NB4 (cell line): Measurements from ENCODE around the gene EVC.

Experiments
- DNase-seq: peaks from one replicate; pipeline ENCODE4 v3.0.0; 2010; ENCODE audit warnings: low read depth
- H3K4me3 ChIP-seq: one replicate; pipeline ENCODE4 v1.5.1; 2011; ENCODE audit warnings: mild to moderate bottlenecking, low read depth, low read length, moderate library complexity
- CTCF ChIP-seq: IDR thresholded peaks from one replicate; pipeline ENCODE4 v1.5.1; 2012; ENCODE audit warnings: low read depth, low read length
- MAX ChIP-seq: IDR thresholded peaks from 2 replicates; pipeline ENCODE4 v1.6.1; 2011; ENCODE audit warnings: low read depth, low read length
- MYC ChIP-seq: IDR thresholded peaks from 2 replicates; pipeline ENCODE4 v1.6.1; 2011; ENCODE audit warnings: low read depth, low read length
- POLR2A ChIP-seq: IDR thresholded peaks from 2 replicates; pipeline ENCODE4 v1.6.1; 2011; ENCODE audit warnings: mild to moderate bottlenecking; ENCODE audit not compliant: insufficient read length; ENCODE audit errors: extremely low read depth

Gene EVC

DNA sequence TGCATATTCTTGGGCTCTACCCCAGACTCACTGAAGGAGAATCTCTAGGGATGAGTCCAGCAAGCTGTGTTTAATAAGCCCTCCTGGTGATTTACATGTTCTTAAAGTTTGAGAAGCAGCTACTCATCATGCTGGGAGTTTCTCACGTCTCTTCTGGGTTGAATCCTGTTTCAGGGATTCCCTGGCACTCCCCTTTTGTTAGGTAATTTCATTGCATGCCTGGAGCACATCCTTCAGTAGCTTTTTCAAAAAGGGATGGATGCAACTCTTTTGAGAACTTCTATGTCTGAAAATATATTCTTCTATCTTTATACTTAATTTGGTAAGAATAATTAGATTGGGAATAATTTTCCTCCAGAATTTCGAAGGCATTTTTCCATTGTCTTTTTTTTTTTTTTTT lies 4.4 kb downstream of the EVC start:
- H3K4me3 ChIP-seq: no peak overlapping the region
- no peak for DNase-seq
- TF ChIP-seq MYC (no peak), POLR2A (no peak), CTCF (no peak), MAX (no peak)

DNA sequence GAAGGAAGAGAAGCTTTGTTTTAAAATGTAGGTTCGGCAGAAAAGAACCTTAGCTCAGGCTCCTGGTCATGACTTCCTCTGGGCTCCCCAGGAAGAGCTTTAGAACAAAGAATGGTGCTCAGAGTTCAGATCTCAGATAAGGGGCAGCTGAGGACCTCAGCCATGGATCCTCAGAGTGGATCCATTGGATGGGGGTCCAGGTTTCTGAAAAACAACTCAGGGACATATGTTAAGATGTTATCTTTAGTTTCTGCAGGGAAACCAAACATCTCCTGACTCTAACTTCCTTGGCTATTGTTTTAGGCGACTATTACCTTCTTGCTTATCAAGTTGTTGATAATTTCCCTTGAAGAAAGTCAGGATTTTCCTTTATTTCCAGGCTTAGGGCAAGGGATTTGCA lies 5.4 kb downstream of the EVC start:
- no peak for TF ChIP-seq MYC
- no peak for TF ChIP-seq CTCF
- TF ChIP-seq POLR2A: no peak
- TF ChIP-seq MAX: no peak
- no peak for DNase-seq
- H3K4me3 ChIP-seq: no peak overlapping the region

GRCh38 chr4:5717449-5718158 lies 6.6 kb downstream of the EVC start:
- no peak for DNase-seq
- no peak overlapping the region for H3K4me3 ChIP-seq
- TF ChIP-seq POLR2A: no peak

DNA sequence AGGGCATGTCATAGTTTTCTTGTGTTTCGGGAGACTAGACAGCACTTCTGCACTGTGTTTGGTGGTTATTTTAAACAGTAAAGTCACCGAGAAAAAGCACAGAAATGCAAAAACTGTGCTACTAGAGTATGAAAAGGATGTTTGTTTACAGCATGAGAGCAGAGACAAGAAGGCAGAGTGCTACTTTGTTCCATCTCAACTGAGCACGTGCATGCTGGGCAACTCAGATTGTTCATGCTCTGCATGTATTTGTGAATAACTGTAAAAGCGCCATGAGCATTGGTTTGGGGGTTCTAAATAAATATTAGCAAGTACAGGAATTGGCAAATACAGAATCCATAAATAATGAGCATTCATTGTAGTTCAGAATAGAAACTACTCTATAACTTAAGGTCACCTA lies 7.4 kb downstream of the EVC start:
- TF ChIP-seq POLR2A (no peak), CTCF (no peak), MYC (no peak), MAX (no peak)
- no peak for DNase-seq
- H3K4me3 ChIP-seq: no peak overlapping the region

GRCh38 chr4:5719350-5720055 lies 8.5 kb downstream of the EVC start:
- TF ChIP-seq MYC (no peak), CTCF (no peak), MAX (no peak), POLR2A (no peak)
- DNase-seq: no peak
- no peak overlapping the region for H3K4me3 ChIP-seq

DNA sequence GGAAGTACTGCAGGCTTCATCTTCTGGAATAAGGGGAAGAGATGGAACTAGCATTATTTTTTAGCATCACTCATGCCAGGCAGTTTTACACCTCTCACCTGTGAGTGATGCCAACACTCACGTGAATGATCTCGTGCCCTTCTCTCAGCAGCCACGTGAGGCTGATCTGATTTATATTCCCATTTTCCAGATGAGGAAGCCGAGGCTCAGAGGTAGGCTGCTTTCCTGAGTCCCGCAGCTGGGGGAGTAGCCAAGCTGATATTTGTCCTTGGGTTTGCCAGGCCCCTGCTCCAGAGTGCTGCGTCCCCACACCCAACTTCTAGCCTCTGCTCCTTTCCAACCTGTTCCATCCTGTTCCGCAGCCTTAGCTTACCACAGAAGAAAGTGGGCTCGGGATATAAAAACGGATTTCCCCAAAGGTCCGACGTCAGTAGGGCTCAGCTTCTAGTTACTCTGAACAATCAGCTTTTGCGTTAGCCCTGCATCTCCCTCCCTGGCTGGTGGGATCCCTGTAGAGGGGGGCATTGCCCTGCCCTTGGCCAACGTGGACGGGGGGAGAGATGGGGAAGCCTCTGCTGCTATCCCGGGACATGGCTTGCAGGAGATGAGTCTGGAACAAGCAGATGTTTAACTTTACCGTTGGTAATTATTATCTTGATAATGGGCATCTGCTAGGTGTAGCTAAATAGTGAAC lies 9.3 kb downstream of the EVC start:
- no peak for DNase-seq
- no peak overlapping the region for H3K4me3 ChIP-seq
- TF ChIP-seq MAX: no peak
- no peak for TF ChIP-seq MYC
- TF ChIP-seq POLR2A: no peak
- TF ChIP-seq CTCF: no peak
